ENCODE measurements around the gene SMIM36.

The SMIM36 gene

DNA sequence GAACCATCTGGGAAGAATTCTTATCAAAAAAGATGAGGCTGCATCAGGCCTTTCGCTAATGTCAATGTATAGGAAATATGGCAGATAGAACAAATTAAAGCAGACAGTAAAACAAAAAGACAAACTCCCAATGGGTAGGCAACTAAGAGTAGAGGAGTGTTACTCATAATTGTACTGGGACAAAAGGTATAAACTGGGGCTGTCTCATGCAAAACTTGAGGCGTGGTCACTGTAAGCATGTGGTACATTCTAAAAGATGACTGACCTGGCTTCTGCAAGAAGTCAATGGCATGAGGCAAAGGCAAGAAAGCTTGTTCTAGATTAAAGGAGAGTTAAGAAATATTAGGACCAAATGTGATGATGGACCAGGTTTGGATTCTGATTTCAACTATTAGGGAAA lies 26.7 kb downstream of the SMIM36 start:
- Histone ChIP-seq H3K4me3 (replicated peaks; ENCODE audit: low read depth, low read length) (no peak overlapping the region), H3K36me3 (ENCODE audit: control insufficient read depth, insufficient read depth, low read length) (no peaks in the 10 kb centered on the region), H3K27me3 (replicated peaks; ENCODE audit: control insufficient read depth, insufficient read depth, low read length) (no peaks in the 10 kb centered on the region)
- DNase-seq (ENCODE audit: extremely low read depth, insufficient read length), result no peak
- no peak for TF ChIP-seq CTCF (IDR thresholded peaks at IDR 0.05; ENCODE audit: insufficient read depth, low read length, poor library complexity, severe bottlenecking)

- no peaks in the 10 kb centered on the region for H3K27me3 ChIP-seq (replicated peaks; ENCODE audit: control insufficient read depth, insufficient read depth, low read length)
- H3K36me3 ChIP-seq (ENCODE audit: control insufficient read depth, insufficient read depth, low read length), result no peaks in the 10 kb centered on the region
- no peak overlapping the region for H3K4me3 ChIP-seq (replicated peaks; ENCODE audit: low read depth, low read length)
- no peak for DNase-seq (ENCODE audit: extremely low read depth, insufficient read length)
- no peak for TF ChIP-seq CTCF (IDR thresholded peaks at IDR 0.05; ENCODE audit: insufficient read depth, low read length, poor library complexity, severe bottlenecking)
Observed at GRCh38 chr17:55482591-55483389, 28.5 kb downstream of the SMIM36 start.

- Histone ChIP-seq H3K36me3 (ENCODE audit: control insufficient read depth, insufficient read depth, low read length) (no peaks in the 10 kb centered on the region), H3K27me3 (replicated peaks; ENCODE audit: control insufficient read depth, insufficient read depth, low read length) (no peaks in the 10 kb centered on the region), H3K4me3 (replicated peaks; ENCODE audit: low read depth, low read length) (no peak overlapping the region)
- no peak for TF ChIP-seq CTCF (IDR thresholded peaks at IDR 0.05; ENCODE audit: insufficient read depth, low read length, poor library complexity, severe bottlenecking)
- no peak for DNase-seq (ENCODE audit: extremely low read depth, insufficient read length)
Observed at GRCh38 chr17:55480631-55481315, 30.5 kb downstream of the SMIM36 start.

DNA sequence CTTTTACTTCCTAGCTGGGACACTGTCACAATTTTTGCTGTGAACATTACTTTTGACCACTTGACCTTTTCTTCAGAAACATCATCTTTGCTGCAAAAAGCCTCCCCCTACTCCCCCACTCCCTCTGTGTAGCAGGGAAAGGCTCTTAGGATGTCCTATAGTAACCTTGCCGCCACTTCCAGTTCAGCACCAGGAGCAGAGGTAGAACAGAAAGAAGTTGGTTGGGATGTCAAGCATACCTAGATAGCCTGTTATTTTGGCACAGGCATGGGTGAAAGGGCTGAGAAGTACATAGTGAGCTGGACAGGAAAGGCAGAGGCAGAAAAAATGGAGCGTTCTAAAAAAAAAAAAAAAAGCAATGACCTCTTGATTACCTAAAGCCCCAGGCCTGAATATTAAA lies 31.3 kb downstream of the SMIM36 start:
- Histone ChIP-seq H3K4me3 (replicated peaks; ENCODE audit: low read depth, low read length) (no peak overlapping the region), H3K36me3 (ENCODE audit: control insufficient read depth, insufficient read depth, low read length) (no peaks in the 10 kb centered on the region), H3K27me3 (replicated peaks; ENCODE audit: control insufficient read depth, insufficient read depth, low read length) (no peaks in the 10 kb centered on the region)
- no peak for DNase-seq (ENCODE audit: extremely low read depth, insufficient read length)
- TF ChIP-seq CTCF (IDR thresholded peaks at IDR 0.05; ENCODE audit: insufficient read depth, low read length, poor library complexity, severe bottlenecking), result no peak

- Histone ChIP-seq H3K27me3 (replicated peaks; ENCODE audit: control insufficient read depth, insufficient read depth, low read length) (no peaks in the 10 kb centered on the region), H3K4me3 (replicated peaks; ENCODE audit: low read depth, low read length) (no peak overlapping the region), H3K36me3 (ENCODE audit: control insufficient read depth, insufficient read depth, low read length) (no peaks in the 10 kb centered on the region)
- no peak for DNase-seq (ENCODE audit: extremely low read depth, insufficient read length)
- TF ChIP-seq CTCF (IDR thresholded peaks at IDR 0.05; ENCODE audit: insufficient read depth, low read length, poor library complexity, severe bottlenecking), result no peak
Observed at GRCh38 chr17:55478971-55479370, 32.3 kb downstream of the SMIM36 start.
